ENCODE results near the gene HAP1.
"Not testable (repeated sequence)": the region's sequence is repeated elsewhere in the genome, so short reads cannot be mapped to it uniquely, and the experiment has no call there.

HAP1 gene, protein sequence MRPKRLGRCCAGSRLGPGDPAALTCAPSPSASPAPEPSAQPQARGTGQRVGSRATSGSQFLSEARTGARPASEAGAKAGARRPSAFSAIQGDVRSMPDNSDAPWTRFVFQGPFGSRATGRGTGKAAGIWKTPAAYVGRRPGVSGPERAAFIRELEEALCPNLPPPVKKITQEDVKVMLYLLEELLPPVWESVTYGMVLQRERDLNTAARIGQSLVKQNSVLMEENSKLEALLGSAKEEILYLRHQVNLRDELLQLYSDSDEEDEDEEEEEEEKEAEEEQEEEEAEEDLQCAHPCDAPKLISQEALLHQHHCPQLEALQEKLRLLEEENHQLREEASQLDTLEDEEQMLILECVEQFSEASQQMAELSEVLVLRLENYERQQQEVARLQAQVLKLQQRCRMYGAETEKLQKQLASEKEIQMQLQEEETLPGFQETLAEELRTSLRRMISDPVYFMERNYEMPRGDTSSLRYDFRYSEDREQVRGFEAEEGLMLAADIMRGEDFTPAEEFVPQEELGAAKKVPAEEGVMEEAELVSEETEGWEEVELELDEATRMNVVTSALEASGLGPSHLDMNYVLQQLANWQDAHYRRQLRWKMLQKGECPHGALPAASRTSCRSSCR

GRCh38 chr17:41734139-41734948 is at the start of gene HAP1:
TSS of gene HAP1 (minus strand) at chr17:41734643. CDS start at chr17:41734634, 9 bp downstream.
- no peak for DNase-seq

- no peak for DNase-seq
Observed at GRCh38 chr17:41782142-41782541, 47.7 kb upstream of the HAP1 start.

- no peak for DNase-seq
Observed at GRCh38 chr17:41781404-41782110, 47.1 kb upstream of the HAP1 start.

DNA sequence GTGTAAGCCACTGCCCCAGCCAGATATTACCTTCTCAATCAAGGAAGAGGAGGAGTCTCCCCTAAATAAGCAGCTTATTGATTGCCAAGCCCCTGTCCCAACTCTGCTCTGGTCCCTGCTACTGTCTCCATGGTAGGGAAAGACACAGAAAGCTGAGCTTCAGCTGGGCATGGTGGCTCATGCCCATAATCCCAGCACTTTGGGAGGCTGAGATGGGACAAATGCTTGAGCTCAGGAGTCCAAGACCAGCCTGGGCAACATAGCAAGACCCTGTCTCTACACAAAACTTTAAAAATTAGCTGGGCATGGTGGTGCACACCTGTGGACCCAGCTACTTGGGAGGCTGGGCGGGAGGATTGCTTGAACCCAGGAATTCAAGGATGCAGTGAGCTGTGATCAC is 45.5 kb upstream of the HAP1 start:
- DNase-seq = no peak

DNA sequence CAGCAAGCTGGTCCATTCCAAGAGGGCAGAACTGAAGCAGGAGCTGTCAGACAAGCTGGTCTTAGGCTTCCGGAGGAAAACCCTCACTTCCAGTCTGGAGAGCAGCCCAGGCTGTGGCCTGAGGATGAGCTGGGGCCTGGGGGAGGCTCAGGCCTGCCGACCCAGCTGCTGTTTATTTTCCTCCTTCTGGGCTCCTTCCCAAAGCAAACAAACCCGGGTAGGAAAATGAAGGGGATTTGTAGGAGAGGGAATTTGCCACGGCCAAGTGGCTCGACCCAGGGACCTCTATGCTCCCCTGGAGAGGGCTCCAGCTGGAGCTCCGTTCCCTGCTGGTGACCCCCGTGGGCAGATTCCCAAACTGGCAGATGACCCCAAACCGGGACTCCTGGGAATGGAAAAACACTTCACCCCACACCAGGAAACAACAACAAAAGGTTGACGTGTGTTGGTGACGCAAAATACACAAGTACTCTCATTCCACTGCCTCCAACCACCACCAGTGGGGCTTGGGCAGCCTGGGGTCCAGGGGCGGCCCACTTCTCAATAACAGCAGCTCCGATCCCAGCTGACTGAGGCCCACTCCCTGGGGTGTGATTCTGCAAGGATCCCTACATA is 43.2 kb upstream of the HAP1 start:
- DNase-seq = no peak

GRCh38 chr17:41777157-41777573 is 42.7 kb upstream of the HAP1 start:
- no peak for DNase-seq

DNA sequence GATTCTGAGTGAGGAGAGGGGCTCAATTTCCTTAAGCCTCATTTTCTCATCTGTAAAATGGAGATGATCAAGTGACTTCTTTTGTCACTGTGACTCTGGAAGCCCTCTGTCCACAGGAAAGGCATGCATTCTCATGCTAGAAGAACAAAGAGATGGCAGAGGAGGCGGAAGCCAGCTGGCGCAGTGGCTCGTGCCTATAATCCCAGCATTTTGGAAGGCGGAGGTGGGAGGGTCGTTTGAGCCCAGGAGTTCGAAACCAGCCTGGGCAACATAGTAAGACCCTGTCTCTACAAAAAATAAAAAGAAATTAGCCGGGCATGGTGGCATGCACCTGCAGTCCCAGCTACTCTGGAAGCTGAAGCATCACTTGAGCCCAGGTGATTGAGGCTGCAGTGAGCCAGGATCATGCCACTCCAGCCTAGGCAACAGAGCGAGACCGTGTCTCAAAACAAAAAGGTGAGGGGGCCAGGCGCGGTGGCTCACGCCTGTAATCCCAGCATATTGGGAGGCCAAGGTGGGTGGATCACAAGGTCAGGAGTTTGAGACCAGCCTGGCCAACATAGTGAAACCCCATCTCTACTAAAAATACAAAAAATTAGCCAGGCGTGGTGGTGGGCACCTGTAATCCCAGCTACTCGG is 41.9 kb upstream of the HAP1 start:
- DNase-seq = not testable (repeated sequence)

DNA sequence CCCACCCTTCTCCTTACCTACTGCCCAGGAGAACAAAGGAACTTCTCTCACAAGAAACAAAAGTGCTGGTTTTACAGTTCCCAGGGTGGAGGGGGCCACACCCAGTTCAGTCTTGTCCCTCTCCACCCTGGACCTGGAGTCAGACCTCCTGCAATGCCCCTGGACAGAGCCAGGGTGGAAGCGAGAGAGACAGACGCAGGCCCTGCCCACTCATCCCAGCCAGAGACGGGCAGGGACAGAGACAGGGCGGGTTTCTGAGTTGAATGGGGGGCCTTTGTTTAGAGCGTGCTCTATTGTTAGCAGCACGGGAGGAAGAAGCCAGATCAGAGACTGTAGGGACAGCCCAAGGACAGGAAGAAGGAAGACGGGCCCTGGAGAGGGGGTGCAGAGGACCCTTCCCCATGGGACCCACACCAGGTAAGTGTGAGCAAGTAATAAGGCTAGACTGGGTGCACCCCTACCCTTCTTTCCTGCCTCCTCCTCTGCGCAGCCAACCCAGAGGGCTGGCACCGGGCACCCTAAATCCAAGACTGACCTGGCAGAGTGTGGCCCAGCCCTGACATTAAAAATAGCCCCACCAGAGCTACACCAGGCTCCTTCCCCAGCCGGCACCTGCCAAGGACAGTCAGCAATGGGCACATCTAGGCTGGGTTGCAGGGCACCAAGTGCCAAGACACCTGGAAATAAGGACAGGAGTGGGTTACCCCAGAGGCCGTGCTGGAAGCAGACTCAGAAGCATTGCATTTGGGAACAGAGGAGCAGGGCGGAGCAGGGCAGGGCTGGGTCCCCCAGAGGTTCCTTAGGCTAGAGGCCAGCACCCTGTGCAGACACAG is 41.2 kb upstream of the HAP1 start:
- DNase-seq = no peak

- DNase-seq = no peak
Observed at GRCh38 chr17:41773731-41774193, 39.3 kb upstream of the HAP1 start.

DNA sequence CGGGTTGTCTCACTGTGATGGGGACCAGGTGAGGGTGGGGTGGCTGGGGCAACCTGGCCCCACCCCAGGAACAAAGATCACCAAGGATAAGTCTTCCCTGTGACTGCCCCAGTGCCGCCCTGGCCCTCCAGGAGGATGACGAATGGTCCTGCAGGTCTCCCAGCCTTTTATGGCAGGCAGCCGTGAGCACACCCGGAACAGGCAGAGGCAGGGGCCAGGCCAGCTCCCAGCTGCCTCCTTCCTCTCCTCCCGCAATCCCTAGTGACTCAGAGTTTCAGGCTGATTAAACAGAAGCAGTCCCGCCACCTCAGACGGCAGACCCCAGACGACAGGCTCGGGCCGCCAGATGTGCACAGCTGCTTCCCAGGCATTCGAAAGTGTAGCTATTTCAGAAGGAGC is 38.7 kb upstream of the HAP1 start:
- DNase-seq = no peak

GRCh38 chr17:41772586-41773189 is 38.2 kb upstream of the HAP1 start:
- no peak for DNase-seq

DNA sequence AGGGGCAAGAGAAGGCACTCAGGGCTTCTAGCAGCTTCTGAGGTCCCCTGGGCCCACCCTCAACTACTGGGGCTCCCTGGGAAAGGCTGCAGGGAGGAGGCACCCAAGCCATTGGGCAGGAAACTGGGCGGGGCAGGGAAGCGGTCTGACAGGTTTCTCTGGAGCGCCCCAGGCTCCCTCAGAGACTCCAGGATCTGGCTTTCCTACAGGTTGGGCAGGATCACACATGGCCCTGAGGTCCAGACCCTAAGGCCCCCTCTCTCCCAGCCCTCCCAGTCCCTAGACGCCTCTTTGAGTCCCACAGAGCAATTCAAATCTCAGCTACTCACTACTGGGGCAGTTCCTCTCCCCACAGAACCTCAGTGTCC is 37.8 kb upstream of the HAP1 start:
- no peak for DNase-seq

- no peak for DNase-seq
Observed at GRCh38 chr17:41771389-41772206, 37.2 kb upstream of the HAP1 start.

DNA sequence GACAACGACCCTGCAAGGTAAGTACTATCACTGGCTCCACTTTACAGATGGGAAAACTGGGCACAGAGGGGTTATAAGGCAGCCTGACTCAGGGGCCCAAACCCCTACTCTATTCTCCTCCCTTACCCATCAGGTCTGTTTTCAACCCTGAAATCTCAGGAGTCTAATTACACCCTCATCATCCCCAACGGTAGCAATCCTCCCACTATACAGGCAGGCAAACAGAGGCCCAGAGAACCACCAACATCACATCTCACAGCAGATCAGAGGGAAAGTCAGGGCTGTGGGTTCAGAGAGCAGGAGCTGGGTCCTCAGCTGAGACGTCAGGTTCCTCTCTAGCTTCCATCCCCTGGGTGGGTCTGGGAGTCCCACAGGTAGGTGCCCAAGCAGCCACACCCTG is 35.5 kb upstream of the HAP1 start:
- DNase-seq = no peak

DNA sequence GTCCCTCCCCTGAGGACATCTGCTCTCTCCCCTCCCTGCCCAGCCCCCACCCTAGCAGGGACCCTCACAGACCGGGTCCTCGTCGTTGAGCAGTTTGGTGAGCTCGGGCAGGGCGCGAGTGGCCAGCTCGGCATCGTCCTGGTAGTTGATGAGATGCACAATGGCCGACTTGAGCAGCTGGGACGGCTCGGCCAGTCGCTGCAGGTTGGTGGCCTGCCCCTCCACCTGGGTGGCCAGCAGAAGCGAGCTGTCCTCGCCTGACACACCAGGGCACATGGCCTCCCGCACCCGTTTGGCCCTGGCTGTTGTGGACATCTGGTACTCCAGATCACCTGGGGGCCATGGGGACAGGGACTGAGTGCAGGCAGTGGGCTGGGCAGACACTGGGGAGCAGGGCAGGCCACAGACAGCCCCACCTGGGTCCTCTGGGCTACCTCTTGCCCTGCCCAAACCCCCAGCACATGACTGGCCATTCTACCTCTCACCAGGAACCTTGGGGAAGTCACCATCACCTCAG is 35.0 kb upstream of the HAP1 start:
- no peak for DNase-seq

DNA sequence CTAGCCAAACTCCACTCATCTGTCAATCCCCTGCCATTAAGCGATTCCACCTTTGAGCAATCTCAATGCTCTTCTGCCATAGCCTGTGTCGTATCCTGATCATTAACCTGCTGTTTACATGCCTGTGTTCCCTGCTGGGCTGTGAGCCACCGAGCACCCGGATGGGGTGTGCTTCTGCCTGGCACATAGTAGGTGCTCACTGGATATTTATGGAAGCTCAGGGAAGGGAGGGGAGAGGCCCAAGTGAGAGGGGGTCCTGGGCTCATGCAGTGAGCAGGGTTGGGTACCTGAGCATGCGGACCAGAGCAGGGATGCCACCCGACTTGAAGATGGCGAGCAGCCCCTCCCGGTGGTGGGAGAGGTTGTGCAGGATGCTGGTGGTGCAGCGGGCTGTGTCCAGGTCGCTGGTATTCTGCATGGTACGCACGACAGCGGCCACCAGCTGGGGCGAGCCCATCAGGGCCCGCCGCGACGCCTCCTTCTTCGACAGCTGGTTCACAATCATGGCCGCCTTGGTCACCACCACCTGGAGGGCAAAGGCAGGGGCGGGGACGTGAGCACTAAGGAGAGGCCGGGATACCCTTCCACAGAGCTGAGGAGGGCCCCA is 34.3 kb upstream of the HAP1 start:
- no peak for DNase-seq

GRCh38 chr17:41767324-41768042 is 33.0 kb upstream of the HAP1 start:
- no peak for DNase-seq

- no peak for DNase-seq
Observed at GRCh38 chr17:41766135-41766534, 31.7 kb upstream of the HAP1 start.

Data from cortex of kidney (tissue), 1 donor.